Measurements from ENCODE around the gene TET3.

Gene TET3

GRCh38 chr2:74006459-74006858 is 21.7 kb downstream of the TET3 start:
- DNase-seq (ENCODE audit: low spot score): no peak

GRCh38 chr2:74007121-74007520 is 22.4 kb downstream of the TET3 start:
- no peak for DNase-seq (ENCODE audit: low spot score)

- no peak for DNase-seq (ENCODE audit: low spot score)
Measured at GRCh38 chr2:74007711-74008110, 23.0 kb downstream of the TET3 start.

- DNase-seq (ENCODE audit: low spot score): no peak
Measured at GRCh38 chr2:74008761-74009395, 24.2 kb downstream of the TET3 start.

- no peak for DNase-seq (ENCODE audit: low spot score)
Measured at GRCh38 chr2:74009577-74009976, 24.9 kb downstream of the TET3 start.

- DNase-seq (ENCODE audit: low spot score): no peak
Measured at GRCh38 chr2:74010087-74010541, 25.4 kb downstream of the TET3 start.

GRCh38 chr2:74011246-74011645 is 26.5 kb downstream of the TET3 start:
- no peak for DNase-seq (ENCODE audit: low spot score)

GRCh38 chr2:74014813-74015212 is 30.1 kb downstream of the TET3 start:
- no peak for DNase-seq (ENCODE audit: low spot score)

GRCh38 chr2:74017223-74017622 is 32.5 kb downstream of the TET3 start:
- DNase-seq (ENCODE audit: low spot score): no peak

GRCh38 chr2:74019516-74019915 is 34.8 kb downstream of the TET3 start:
- DNase-seq (ENCODE audit: low spot score): no peak

GRCh38 chr2:74020702-74021406 is 36.1 kb downstream of the TET3 start:
- no peak for DNase-seq (ENCODE audit: low spot score)

GRCh38 chr2:74021407-74021755 is 36.7 kb downstream of the TET3 start:
- no peak for DNase-seq (ENCODE audit: low spot score)

GRCh38 chr2:74024216-74024615 is 39.5 kb downstream of the TET3 start:
- no peak for DNase-seq (ENCODE audit: low spot score)

GRCh38 chr2:74025971-74026612 is 41.4 kb downstream of the TET3 start:
- DNase-seq (ENCODE audit: low spot score): no peak

- no peak for DNase-seq (ENCODE audit: low spot score)
Measured at GRCh38 chr2:74026687-74027241, 42.1 kb downstream of the TET3 start.

- DNase-seq (ENCODE audit: low spot score): no peak
Measured at GRCh38 chr2:74027496-74027895, 42.8 kb downstream of the TET3 start.

- DNase-seq (ENCODE audit: low spot score): no peak
Measured at GRCh38 chr2:74028290-74028689, 43.6 kb downstream of the TET3 start.

GRCh38 chr2:74028741-74029140 is 44.0 kb downstream of the TET3 start:
- DNase-seq (ENCODE audit: low spot score): no peak

- DNase-seq (ENCODE audit: low spot score): no peak
Measured at GRCh38 chr2:74029714-74030397, 45.1 kb downstream of the TET3 start.

- DNase-seq (ENCODE audit: low spot score): no peak
Measured at GRCh38 chr2:74031221-74031620, 46.5 kb downstream of the TET3 start.

GRCh38 chr2:74031959-74032287 is 47.2 kb downstream of the TET3 start:
- DNase-seq (ENCODE audit: low spot score): no peak

GRCh38 chr2:74033375-74033774 is 48.7 kb downstream of the TET3 start:
- DNase-seq (ENCODE audit: low spot score): no peak
